IPS-18a (cell line): ENCODE measurements around the gene BCL7C.

ENCODE experiments used
- H3K27ac ChIP-seq: one replicate; pipeline ENCODE4 v1.5.1; 2013; ENCODE audit warnings: low read length
- H3K27me3 ChIP-seq: one replicate; pipeline ENCODE4 v1.6.1; 2013; ENCODE audit warnings: mild to moderate bottlenecking, low read length; ENCODE audit not compliant: control insufficient read depth, insufficient read depth
- H3K36me3 ChIP-seq: one replicate; pipeline ENCODE4 v1.6.1; 2013; ENCODE audit warnings: low read depth, low read length; ENCODE audit not compliant: control insufficient read depth
- H3K4me1 ChIP-seq: one replicate; pipeline ENCODE4 v1.6.1; 2013; ENCODE audit warnings: low read depth, low read length; ENCODE audit not compliant: control insufficient read depth
- H3K4me3 ChIP-seq: one replicate; pipeline ENCODE4 v1.5.1; 2013; ENCODE audit warnings: low read length
- H3K9ac ChIP-seq: one replicate; pipeline ENCODE4 v1.6.1; 2013; ENCODE audit warnings: mild to moderate bottlenecking, low read length, moderate library complexity
- H3K9me3 ChIP-seq: one replicate; pipeline ENCODE4 v1.6.1; 2013; ENCODE audit warnings: low read depth, low read length; ENCODE audit not compliant: control insufficient read depth

The BCL7C gene

DNA sequence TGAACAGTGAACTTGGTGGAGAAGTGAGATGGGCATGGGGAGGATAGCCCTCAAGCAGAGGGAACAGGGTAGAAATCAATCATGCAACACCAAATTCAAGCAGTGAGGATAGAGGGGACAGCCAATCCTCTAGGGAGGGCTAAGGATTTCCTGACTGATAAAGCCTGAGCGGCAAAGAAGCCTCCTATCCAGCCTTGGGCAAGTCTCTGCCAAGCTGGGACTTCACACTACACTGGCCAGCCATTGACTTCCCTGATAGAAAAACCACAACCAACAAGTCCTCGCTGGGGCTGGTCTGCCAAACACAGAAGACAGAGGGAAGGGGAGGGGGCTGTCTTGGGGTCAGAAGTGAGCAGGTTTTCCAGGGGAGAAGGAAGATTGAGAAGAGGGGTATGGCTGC, 27.0 kb upstream of the BCL7C start:
- Histone ChIP-seq H3K4me3 (no peak overlapping the region), H3K27ac (no peak overlapping the region), H3K9me3 (no peaks in the 10 kb centered on the region), H3K36me3 (no peaks in the 10 kb centered on the region), H3K4me1 (no peaks in the 10 kb centered on the region), H3K27me3 (no peaks in the 10 kb centered on the region), H3K9ac (no peak overlapping the region)

DNA sequence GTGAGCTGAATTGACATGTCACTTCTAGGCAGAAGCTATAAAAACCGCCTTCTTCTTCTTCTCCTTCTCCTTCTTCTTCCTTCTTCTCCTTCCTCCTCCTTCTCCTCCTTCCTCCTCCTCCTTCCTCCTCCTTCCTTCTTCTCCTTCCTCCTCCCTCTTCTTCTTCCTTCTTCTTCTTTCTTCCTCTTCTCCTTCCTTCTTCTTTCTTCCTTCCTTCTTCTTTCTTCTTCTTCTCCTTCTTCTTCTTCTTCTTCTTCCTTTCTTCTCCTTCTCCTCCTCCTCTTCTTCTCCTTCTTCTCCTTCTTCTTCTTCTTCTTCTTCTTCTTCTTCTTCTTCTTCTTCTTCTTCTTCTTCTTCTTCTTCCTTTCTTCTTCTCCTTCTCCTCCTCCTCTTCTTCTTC, 24.7 kb upstream of the BCL7C start:
- Histone ChIP-seq H3K9ac (no peak overlapping the region), H3K27ac (no peak overlapping the region), H3K27me3 (no peaks in the 10 kb centered on the region), H3K4me1 (no peaks in the 10 kb centered on the region), H3K9me3 (no peaks in the 10 kb centered on the region), H3K4me3 (no peak overlapping the region), H3K36me3 (no peaks in the 10 kb centered on the region)

DNA sequence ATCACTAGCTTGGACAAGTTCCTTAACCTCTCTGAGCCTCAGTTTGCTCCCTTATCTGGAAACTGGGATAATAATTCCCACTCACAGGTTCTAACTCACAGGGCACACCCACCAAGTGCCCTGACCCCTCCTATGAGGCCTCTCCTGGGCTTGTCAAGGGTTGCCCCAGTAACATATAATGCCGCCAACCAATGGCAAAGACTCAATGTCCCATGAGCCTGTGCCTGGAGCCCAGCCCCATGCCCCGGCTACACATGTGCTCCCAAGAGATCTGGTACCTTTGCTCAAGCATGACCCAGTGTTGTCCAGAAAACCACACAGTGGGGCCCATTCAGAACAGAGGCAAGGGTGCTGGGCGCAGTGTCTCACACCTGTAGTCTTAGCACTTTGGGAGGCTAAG, 21.0 kb upstream of the BCL7C start:
- Histone ChIP-seq H3K9me3 (no peaks in the 10 kb centered on the region), H3K9ac (no peak overlapping the region), H3K4me1 (peaks cover 10% of the 10 kb centered on the region), H3K4me3 (no peak overlapping the region), H3K27me3 (no peaks in the 10 kb centered on the region), H3K36me3 (no peaks in the 10 kb centered on the region), H3K27ac (no peak overlapping the region)

- no peaks in the 10 kb centered on the region for H3K36me3 ChIP-seq
- no peaks in the 10 kb centered on the region for H3K9me3 ChIP-seq
- H3K27me3 ChIP-seq = no peaks in the 10 kb centered on the region
- H3K4me1 ChIP-seq = peaks cover 11% of the 10 kb centered on the region
- H3K4me3 ChIP-seq = no peak overlapping the region
- no peak overlapping the region for H3K9ac ChIP-seq
- H3K27ac ChIP-seq = no peak overlapping the region
Measured at GRCh38 chr16:30912794-30913412, 19.0 kb upstream of the BCL7C start.

DNA sequence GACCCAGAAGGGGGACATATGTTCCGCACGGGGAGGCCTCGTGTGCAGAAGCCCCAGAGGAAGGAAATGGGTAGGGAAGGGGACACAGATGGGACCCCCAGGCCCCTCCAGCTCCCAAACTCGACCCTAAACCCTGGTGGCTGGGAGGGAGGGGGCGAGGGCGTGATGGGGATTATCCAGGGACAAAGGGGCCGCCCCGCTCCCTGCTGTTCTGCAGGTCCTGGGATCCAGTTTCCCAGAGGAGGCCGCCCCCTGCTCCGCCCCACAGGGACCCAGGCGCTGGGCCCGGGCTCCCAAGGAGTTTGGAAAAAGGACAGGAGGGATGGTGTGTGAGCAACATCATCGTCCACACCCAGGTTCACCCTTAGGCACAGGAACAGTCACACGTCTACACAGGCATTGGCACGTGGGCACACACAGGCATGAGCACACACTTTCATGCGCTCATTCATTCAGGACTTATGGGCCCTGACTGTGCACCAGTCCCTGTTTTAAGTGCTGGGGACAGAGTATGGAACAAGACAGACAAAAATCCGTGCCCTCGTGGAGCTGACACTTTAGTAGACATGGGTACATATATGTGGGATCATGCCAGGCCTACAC, 16.7 kb upstream of the BCL7C start:
- Histone ChIP-seq H3K27ac (no peak overlapping the region), H3K4me1 (peaks cover 11% of the 10 kb centered on the region), H3K36me3 (no peaks in the 10 kb centered on the region), H3K27me3 (no peaks in the 10 kb centered on the region), H3K4me3 (peak overlapping the region; percentile 10), H3K9ac (no peak overlapping the region), H3K9me3 (no peaks in the 10 kb centered on the region)

DNA sequence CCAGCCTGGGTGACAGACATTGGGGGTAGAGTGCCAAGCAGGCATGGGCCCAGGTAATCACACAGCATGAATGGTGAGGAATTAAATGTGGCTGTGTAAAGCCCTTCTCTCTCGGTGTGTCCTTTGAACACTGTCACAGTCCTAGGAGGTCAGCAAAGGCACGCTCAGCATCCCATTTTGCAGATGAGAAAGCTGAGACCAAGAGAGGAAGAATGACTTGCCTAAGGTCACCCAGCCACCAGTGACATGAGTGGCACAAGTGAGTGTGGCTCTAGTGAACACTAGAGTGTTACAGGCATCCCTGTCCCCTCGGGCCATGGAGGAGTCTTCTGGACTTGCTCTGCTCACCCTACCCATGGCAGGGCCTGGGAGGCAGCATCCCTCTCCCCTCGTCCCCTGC, 13.2 kb upstream of the BCL7C start:
- Histone ChIP-seq H3K9me3 (no peaks in the 10 kb centered on the region), H3K27ac (no peak overlapping the region), H3K36me3 (no peaks in the 10 kb centered on the region), H3K4me3 (no peak overlapping the region), H3K4me1 (peaks cover 11% of the 10 kb centered on the region), H3K9ac (no peak overlapping the region), H3K27me3 (no peaks in the 10 kb centered on the region)

- Histone ChIP-seq H3K9me3 (no peaks in the 10 kb centered on the region), H3K9ac (no peak overlapping the region), H3K36me3 (no peaks in the 10 kb centered on the region), H3K4me3 (no peak overlapping the region), H3K4me1 (no peaks in the 10 kb centered on the region), H3K27me3 (peaks cover 12% of the 10 kb centered on the region), H3K27ac (no peak overlapping the region)
Measured at GRCh38 chr16:30904114-30904780, 10.4 kb upstream of the BCL7C start.

- Histone ChIP-seq H3K4me3 (no peak overlapping the region), H3K36me3 (no peaks in the 10 kb centered on the region), H3K27ac (no peak overlapping the region), H3K27me3 (peaks cover 12% of the 10 kb centered on the region), H3K4me1 (no peaks in the 10 kb centered on the region), H3K9me3 (no peaks in the 10 kb centered on the region), H3K9ac (no peak overlapping the region)
Measured at GRCh38 chr16:30903596-30903995, 9.7 kb upstream of the BCL7C start.

DNA sequence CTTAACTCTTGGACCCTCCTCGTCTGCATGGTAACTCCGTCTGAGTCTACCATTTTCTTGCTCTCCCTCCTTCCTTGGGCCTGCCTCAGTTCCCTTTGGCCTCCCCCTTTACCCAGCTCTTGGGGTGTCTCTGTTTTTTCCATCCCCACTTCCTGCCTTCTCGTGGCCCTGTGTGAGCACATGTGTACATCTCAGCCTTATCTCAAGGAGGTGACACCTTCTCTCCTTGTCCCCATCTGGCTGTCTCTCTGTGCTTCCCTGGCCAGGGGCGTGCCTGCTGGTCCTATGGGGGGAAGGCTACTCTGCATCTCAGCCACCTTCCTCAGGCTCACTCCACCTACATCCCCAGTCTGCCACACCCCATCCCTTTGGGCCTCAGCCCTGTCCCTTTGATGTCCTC, 9.1 kb upstream of the BCL7C start:
- Histone ChIP-seq H3K36me3 (no peaks in the 10 kb centered on the region), H3K27me3 (peaks cover 12% of the 10 kb centered on the region), H3K27ac (no peak overlapping the region), H3K9ac (no peak overlapping the region), H3K4me3 (peak overlapping the region; percentile 50), H3K4me1 (no peaks in the 10 kb centered on the region), H3K9me3 (no peaks in the 10 kb centered on the region)

DNA sequence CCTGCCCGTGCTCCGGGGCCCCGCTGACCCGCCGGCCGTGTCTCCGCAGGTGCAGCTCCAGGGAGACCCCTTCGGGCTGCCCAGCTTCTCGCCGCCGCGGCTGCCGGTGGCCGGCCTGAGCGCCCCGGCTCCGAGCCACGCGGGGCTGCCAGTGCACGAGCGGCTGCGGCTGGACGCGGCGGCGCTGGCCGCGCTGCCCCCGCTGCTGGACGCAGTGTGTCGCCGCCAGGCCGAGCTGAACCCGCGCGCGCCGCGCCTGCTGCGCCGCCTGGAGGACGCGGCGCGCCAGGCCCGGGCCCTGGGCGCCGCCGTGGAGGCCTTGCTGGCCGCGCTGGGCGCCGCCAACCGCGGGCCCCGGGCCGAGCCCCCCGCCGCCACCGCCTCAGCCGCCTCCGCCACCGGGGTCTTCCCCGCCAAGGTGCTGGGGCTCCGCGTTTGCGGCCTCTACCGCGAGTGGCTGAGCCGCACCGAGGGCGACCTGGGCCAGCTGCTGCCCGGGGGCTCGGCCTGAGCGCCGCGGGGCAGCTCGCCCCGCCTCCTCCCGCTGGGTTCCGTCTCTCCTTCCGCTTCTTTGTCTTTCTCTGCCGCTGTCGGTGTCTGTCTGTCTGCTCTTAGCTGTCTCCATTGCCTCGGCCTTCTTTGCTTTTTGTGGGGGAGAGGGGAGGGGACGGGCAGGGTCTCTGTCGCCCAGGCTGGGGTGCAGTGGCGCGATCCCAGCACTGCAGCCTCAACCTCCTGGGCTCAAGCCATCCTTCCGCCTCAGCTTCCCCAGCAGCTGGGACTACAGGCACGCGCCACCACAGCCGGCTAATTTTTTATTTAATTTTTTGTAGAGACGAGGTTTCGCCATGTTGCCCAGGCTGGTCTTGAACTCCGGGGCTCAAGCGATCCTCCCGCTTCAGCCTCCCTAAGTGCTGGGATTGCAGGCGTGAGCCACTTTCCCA, 8.4 kb upstream of the BCL7C start:
- H3K4me3 ChIP-seq = peak overlapping the region; percentile 50
- H3K9me3 ChIP-seq = no peaks in the 10 kb centered on the region
- H3K27ac ChIP-seq = no peak overlapping the region
- peaks cover 12% of the 10 kb centered on the region for H3K27me3 ChIP-seq
- no peaks in the 10 kb centered on the region for H3K4me1 ChIP-seq
- H3K9ac ChIP-seq = peak overlapping the region; percentile 56
- H3K36me3 ChIP-seq = no peaks in the 10 kb centered on the region

- Histone ChIP-seq H3K27me3 (peaks cover 12% of the 10 kb centered on the region), H3K4me3 (peak overlapping the region; percentile 42), H3K27ac (no peak overlapping the region), H3K9ac (no peak overlapping the region), H3K36me3 (no peaks in the 10 kb centered on the region), H3K4me1 (no peaks in the 10 kb centered on the region), H3K9me3 (no peaks in the 10 kb centered on the region)
Measured at GRCh38 chr16:30901201-30902028, 7.5 kb upstream of the BCL7C start.
